NCI-H1417 (cell line): Measurements from ENCODE around the gene TEKT2.

Source experiments
- DNase-seq, 3 experiments: peaks; one replicate each; lab custom pipeline; 2025; lab: John Stamatoyannopoulos, UW

Gene TEKT2

GRCh38 chr1:36106269-36106668 lies 22.4 kb downstream of the TEKT2 start:
- DNase-seq = no peak

DNA sequence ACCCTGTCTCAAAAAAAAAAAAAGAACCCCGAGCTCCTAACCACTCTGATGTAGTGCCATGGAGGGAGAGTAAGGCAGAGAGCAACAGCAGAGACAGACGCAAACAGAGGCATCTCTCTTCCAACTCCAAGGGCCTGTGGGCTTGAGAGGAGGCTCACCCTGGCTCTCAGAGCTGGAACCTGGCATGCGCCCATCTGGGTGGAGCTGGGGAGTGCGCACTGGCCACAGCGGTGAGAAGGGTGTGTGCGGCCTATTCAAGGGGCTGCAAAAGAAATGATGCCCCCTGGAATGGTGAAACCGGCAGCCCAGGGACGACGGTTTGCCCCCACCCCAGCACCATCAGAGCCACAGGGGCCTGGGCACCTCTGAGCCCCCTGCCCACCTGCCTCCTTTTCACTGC lies 23.5 kb downstream of the TEKT2 start:
- no peak for DNase-seq

GRCh38 chr1:36108314-36108713 lies 24.4 kb downstream of the TEKT2 start:
- DNase-seq = no peak

- no peak for DNase-seq
Measured at GRCh38 chr1:36109041-36109679, 25.3 kb downstream of the TEKT2 start.

DNA sequence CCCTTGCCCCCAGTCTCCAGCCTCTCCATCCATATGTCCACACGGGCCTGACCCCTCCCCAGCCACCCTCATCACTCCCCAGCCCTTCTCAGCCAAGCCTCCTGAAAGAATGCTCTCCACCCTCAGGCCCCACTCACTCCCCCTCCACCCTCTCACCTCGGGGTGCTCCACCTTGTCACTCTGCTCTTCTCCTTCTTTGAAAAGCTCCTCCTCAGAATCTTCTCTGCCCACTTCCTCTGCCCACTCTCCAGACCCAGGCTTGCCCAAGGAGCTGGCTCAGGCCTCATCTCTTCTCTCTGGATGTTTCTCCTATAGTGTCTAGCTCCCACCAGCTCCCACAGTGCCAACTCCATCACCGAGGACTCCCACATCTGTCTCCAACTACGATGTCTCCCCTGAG lies 27.3 kb downstream of the TEKT2 start:
- DNase-seq = no peak

- DNase-seq = no peak
Measured at GRCh38 chr1:36112823-36113222, 28.9 kb downstream of the TEKT2 start.

DNA sequence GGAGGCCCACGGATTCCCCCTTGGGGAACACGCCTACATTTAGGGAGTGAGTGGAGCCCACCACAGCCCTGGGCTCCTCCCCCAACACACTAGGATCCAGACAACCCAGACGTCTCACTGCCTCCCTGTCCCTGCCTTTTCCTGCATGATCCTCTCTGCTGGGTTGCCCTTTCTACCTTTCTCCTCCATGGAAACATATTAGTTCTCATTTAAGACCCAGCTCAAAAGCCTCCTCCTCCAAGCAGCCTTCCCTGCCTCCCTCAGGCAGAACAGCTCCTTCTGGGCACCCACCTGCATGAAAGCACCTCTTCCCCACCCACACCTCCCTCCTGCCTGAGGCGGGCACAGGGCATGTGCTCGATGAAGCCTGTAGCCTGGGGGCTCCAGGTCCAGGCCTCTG lies 30.5 kb downstream of the TEKT2 start:
- no peak for DNase-seq

DNA sequence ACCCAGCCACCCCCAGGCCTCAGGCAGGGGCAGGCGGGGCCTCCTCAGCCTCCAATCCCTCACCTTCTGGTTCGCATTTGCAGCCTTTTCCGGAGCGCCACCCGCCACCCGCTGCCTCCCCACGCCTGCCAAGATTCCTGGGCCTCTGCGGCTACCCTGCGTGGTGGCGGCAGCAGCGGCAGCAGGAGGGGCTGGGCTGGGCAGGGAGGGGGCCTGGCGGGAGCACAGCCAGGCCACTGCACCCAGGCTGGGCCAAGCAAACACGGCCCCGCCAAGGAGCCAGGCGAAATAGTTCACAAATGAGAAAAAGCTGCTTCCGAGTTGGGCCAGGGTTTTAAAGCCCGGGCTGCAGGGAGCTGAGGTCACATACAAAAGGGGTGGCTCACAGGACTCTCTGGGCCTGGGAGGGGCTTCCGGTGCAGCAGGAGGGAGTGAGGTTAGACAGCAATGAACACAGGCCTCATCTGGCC lies 31.3 kb downstream of the TEKT2 start:
- no peak for DNase-seq

- DNase-seq = no peak
Measured at GRCh38 chr1:36115931-36116330, 32.0 kb downstream of the TEKT2 start.

DNA sequence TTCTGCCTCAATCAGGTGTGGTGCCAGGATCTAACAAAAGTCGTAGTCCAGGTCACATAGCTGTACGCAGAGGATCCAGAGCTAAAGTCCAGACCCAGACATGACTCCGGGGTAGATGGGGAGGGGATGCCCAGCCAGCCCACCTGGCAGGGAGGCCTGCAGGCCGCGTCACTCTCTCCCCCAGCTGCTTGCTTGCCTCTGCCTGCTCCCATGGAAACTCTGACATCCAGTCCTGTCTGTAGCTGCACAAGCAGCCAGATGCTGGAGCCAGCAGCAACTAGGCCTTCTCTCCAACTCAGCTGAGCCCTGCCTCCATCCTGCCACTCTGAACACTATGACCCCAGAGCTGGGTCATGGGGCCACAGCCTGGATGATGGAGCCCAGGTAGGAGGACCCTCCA lies 33.0 kb downstream of the TEKT2 start:
- DNase-seq = no peak

- no peak for DNase-seq
Measured at GRCh38 chr1:36118447-36119204, 34.7 kb downstream of the TEKT2 start.

- DNase-seq = no peak
Measured at GRCh38 chr1:36119456-36119855, 35.6 kb downstream of the TEKT2 start.

DNA sequence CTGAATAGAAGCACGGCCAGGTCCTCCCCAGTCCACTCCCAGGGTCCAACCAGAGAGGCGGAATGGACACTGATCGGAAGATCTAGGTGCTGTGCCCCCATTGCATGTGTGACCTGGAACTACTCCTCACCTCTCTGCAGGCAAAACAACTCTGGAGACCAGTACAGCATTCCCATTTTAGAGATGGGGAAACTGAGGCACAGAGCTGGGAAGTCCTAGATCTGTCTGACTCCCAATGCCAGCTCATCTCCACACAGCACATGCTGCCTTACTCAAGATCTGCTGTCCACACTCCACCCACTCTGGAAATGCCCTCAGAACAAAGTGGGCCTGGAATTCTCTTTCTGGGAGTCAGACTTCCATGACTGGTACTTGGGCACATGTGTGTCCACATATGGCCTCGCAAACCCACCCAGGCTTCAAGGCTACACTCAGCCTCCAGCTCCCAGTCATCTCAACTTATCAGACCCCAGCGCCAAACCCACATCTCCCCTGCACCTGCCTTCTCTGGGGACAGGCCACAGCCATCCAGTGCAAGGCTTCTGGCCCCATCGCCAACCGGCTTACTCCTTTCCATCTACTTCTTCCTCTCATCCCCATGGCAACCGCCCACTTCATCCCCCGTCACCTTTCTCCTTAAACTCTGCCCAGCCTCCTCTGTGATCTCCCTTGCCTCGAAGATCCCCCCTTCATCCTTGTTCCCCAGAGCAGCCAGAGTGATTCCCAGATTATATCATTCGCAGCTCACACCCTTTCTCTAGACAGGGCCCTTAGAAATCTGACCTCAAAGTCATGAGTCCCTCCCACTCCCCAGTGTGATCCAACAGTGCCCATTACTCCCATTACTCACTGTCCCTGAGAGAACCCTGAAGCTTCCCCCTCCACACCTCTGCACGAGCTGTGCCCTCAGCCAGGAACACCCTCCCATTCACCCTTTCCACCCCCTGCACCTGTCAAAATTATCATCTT lies 38.5 kb downstream of the TEKT2 start:
- DNase-seq = no peak

GRCh38 chr1:36123356-36123755 lies 39.5 kb downstream of the TEKT2 start:
- no peak for DNase-seq

GRCh38 chr1:36124404-36125128 lies 40.7 kb downstream of the TEKT2 start:
- no peak for DNase-seq

DNA sequence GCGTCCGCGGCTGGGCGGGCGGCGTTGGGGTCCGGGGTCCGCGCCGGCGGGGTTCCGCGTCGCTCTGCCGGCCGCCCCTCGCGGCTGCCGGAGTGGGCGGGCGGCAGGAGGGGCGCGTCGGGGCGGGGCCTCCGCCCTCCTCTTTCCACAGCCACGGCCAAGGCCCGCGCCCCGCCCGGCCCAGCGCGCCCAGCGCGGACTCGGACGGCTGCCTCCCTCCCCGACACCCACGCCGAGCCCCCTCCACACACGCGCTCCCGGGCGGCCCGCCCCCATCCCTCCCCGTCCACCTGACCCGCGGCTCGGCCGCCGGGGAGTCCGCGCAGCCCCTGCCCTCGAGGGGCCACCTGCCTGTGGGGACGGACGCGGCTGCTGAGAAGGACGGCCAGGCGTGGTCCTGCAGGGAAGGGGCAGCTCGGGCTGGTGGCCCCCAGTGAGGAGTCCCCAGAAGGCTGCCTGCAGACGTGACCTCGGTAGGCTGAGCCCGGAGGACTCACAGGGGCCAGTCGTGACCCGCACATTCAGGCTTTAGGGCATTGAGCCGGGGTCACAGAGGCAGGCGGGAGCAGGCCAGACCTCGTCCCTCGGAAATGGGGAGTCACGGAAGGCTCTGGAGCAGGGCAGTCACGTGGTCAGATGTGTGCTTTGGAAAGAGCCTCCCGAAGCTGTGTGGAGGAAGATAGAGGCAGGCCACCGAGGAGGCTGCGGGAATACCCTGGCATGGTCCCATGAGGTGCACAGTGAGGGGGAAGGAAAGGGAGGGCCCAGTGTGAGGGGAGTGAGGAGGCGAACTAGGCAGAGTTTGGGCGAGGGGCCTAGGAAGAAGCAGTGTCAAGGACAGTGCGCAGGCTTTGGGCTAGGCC lies 41.5 kb downstream of the TEKT2 start, which contains the start of gene COL8A2:
COL8A2 (minus strand) TSS at position 94 of the 863 bp plus-strand sequence. CDS start 24,980 bp downstream, outside the sequence.
- peak in 2 of 3 experiments; percentile 10 to 13 for DNase-seq

DNA sequence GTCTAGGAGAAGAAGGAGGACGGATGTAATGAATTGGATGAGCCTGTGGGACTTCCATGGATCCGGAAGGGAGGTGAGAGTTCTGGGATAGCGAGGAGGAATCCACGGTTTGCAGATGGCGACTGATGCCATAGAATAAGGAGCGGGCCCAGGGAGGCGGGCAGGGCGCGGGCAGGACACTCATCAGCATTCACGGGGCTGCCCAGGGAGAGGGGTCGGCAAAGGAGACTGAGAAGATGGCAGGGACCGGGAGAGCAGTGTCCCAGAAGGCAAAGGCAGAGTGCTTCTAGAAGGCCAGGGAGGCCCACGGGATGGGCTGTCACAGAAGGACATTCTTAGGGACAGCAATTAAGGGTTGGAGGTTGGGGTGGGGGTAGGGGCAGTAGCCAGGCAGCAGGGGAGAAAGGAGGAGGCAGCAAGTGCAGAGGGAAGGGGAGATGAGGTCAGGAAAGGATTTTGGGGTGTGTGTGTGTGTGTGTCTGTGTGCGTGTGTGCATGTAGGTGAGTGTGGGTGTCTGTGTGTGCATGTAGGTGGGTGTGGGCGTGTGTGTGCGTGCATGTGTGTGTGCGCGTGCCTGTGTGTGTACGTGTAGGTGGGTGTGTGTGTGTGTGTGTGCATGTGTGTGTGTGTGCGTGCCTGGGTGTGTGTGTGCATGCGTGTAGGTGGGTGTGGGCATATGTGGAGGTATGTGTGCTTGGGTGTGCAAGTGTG lies 42.3 kb downstream of the TEKT2 start:
- no peak for DNase-seq

DNA sequence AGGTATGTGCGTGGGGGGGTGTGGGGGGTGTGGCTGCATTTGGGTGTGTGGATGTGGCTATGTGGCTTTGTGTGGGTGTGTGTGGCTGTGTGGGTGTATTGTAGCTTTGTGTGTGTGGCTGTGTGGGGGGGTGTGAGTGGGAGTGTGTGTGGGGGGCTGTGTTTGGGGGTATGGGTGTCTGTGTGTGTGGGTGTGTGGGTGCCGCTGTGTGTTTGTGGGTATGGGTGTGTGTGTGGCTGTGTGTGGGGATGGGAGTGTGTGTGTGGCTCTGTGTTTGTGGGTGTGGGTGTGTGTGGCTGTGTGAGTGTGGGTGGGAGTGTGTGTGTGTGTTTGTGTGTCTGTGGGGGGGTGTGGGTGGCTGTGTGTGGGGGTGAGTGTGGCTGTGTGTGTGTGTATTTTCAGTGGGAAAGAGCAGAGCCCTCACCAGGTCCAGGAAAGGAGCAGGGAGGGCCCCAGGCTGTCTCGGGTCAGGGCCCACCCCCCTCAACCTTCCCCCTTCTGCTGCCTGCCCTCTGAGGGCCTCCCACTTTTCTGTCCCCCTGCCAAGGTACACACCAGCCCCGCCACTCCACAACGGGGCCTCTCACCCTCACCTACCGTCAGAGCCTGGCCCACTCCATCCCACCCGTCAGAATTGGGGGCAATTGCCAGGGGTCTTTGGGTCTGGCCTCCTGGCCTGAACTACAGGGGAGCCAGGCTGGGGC lies 43.1 kb downstream of the TEKT2 start:
- DNase-seq = no peak
